H1 (cell line): ENCODE data around the gene KIF5A.

Experiments
- EP300 ChIP-seq, 2 experiments: IDR thresholded peaks; 1 replicate in 1 of 2; 2 replicates in 1 of 2; pipeline ENCODE4 v1.6.1; 2011 to 2012; ENCODE audit warnings: low read depth in 2 of 2, low read length in 2 of 2, mild to moderate bottlenecking in 2 of 2, borderline replicate concordance in 1 of 2, inconsistent platforms in 1 of 2, moderate library complexity in 1 of 2
- GABPA ChIP-seq: IDR thresholded peaks from 2 replicates; pipeline ENCODE4 v1.6.1; 2011; ENCODE audit warnings: mild to moderate bottlenecking, low read length, moderate library complexity, borderline replicate concordance; ENCODE audit not compliant: insufficient read depth
- JUND ChIP-seq: IDR thresholded peaks from 2 replicates; pipeline ENCODE4 v1.6.1; 2011; ENCODE audit warnings: mild to moderate bottlenecking, improper control_type of control experiment, low read length
- NANOG ChIP-seq: IDR thresholded peaks from 2 replicates; pipeline ENCODE4 v1.6.1; 2011; ENCODE audit warnings: low read length, low read depth, mild to moderate bottlenecking, inconsistent platforms; ENCODE audit not compliant: insufficient read depth, poor library complexity, severe bottlenecking
- POLR2A ChIP-seq, 2 experiments: IDR thresholded peaks; 1 replicate in 1 of 2; 2 replicates in 1 of 2; pipeline ENCODE4 v1.6.1; 2011; ENCODE audit warnings: low read depth in 2 of 2, low read length in 2 of 2, mild to moderate bottlenecking in 2 of 2; ENCODE audit errors: control extremely low read depth in 1 of 2
- RAD21 ChIP-seq, 2 experiments: IDR thresholded peaks in 1 of 2; conservative IDR thresholded peaks in 1 of 2; 2 replicates each; pipeline ENCODE4 v1.6.1; 2011; ENCODE audit warnings: low read depth in 2 of 2, low read length in 2 of 2, improper control_type of control experiment in 1 of 2, inconsistent platforms in 1 of 2, mild to moderate bottlenecking in 1 of 2, moderate library complexity in 1 of 2
- RNF2 ChIP-seq: fragments of 200-900, 300-1000 bp; sonication (generic); IDR thresholded peaks from 2 replicates; pipeline ENCODE4 v1.7.1; 2016; ENCODE audit warnings: borderline replicate concordance, low read depth, mild to moderate bottlenecking, antibody characterized with exemption, low read length; ENCODE audit not compliant: poor library complexity, severe bottlenecking; ENCODE audit errors: missing control alignments
- TF ChIP-seq, protein P1 (sequence below), 3 experiments: IDR thresholded peaks; 1 replicate in 2 of 3; 2 replicates in 1 of 3; pipeline versions ENCODE4 v1.5.1 to v1.6.1; 2011; ENCODE audit warnings: low read length in 3 of 3, mild to moderate bottlenecking in 3 of 3, inconsistent platforms in 2 of 3, low read depth in 1 of 3, moderate library complexity in 1 of 3; ENCODE audit not compliant: insufficient read depth in 1 of 3; ENCODE audit errors: control extremely low read depth in 1 of 3
- TF ChIP-seq, protein P2 (sequence below): IDR thresholded peaks from 2 replicates; pipeline ENCODE4 v1.6.1; 2012; ENCODE audit warnings: inconsistent platforms
- TF ChIP-seq, protein P3 (sequence below): IDR thresholded peaks from 2 replicates; pipeline ENCODE4 v1.6.1; 2011; ENCODE audit warnings: low read depth, mild to moderate bottlenecking, low read length; ENCODE audit not compliant: insufficient read depth

DNA sequence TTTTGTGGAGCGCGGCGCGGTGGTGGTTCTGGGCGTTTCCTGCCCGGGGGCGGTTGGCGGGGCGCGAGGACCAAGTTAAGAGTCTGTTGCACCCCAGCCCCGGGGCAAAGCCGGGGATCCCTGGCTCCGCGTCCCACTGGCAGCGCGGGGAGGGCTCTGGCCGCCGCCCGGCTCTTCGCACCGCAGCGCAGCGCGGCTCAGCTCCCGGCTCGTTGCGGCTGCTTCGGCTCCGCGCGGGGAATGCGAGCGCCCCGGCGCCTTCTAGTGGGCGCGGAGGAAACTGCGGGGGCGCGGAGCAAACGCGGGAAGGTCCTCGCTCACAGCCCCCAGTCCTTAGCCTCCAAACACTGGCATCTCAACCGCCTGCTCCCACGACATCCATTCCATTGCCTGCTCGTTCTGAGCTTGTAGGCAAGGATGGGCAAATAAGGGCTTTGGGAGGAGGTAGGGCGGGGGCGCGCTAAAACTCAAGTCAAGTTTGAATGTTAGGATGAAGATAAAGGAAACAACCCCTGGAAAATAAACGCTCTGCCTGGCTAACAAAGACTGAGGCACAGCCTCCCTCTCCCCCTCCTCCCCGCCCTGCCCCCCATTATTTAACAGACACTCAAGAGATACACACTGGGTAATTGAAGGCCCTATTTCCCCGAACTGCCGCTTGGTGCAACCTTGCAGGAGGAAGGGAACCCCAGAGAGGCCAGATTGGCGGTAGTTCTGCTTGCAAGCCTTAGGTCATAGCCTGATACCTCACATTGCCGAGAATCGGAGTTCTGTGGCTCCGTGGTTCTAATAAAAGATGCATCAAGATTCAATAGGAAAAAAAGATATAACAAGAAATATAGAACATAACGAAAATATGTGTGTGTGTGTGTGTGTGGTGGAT, 83.4 kb downstream of the KIF5A start, which contains the start of gene B4GALNT1:
- TF ChIP-seq EP300 (IDR thresholded peaks at IDR 0.05; ENCODE audit: borderline replicate concordance in 1 of 2, low read depth in 2 of 2, low read length in 2 of 2) (no peak), RNF2 (no peak), POLR2A (IDR thresholded peaks at IDR 0.05; ENCODE audit: control extremely low read depth in 1 of 2, low read depth in 2 of 2, low read length in 2 of 2) (no peak), JUND (no peak), RAD21 (IDR thresholded peaks at IDR 0.05 in 1 of 2, conservative IDR thresholded peaks at IDR 0.05 in 1 of 2; ENCODE audit: low read depth in 2 of 2, low read length in 2 of 2) (peak; percentile 44 to 58; a peak in 3 of 4 replicates), NANOG (no peak), GABPA (no peak)
- TF ChIP-seq, protein P1, sequence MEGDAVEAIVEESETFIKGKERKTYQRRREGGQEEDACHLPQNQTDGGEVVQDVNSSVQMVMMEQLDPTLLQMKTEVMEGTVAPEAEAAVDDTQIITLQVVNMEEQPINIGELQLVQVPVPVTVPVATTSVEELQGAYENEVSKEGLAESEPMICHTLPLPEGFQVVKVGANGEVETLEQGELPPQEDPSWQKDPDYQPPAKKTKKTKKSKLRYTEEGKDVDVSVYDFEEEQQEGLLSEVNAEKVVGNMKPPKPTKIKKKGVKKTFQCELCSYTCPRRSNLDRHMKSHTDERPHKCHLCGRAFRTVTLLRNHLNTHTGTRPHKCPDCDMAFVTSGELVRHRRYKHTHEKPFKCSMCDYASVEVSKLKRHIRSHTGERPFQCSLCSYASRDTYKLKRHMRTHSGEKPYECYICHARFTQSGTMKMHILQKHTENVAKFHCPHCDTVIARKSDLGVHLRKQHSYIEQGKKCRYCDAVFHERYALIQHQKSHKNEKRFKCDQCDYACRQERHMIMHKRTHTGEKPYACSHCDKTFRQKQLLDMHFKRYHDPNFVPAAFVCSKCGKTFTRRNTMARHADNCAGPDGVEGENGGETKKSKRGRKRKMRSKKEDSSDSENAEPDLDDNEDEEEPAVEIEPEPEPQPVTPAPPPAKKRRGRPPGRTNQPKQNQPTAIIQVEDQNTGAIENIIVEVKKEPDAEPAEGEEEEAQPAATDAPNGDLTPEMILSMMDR (IDR thresholded peaks at IDR 0.05; ENCODE audit: control extremely low read depth in 1 of 3, insufficient read depth in 1 of 3, low read depth in 1 of 3, low read length in 3 of 3): peak in 2 of 3 experiments; percentile 84 to 90; a peak in 3 of 4 replicates
- TF ChIP-seq, protein P2, sequence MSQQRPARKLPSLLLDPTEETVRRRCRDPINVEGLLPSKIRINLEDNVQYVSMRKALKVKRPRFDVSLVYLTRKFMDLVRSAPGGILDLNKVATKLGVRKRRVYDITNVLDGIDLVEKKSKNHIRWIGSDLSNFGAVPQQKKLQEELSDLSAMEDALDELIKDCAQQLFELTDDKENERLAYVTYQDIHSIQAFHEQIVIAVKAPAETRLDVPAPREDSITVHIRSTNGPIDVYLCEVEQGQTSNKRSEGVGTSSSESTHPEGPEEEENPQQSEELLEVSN: peak; percentile 96
- TF ChIP-seq, protein P3, sequence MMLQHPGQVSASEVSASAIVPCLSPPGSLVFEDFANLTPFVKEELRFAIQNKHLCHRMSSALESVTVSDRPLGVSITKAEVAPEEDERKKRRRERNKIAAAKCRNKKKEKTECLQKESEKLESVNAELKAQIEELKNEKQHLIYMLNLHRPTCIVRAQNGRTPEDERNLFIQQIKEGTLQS: no peak
